ENCODE results near the gene APOO.

APOO gene

GRCh38 chrX:23857935-23858334, 49.8 kb downstream of the APOO start:
- FAIRE-seq: no peak

- FAIRE-seq: no peak
Observed at GRCh38 chrX:23857363-23857762, 50.4 kb downstream of the APOO start.

GRCh38 chrX:23855569-23855968, 52.2 kb downstream of the APOO start:
- no peak for FAIRE-seq

GRCh38 chrX:23854945-23855344, 52.8 kb downstream of the APOO start:
- FAIRE-seq: no peak

- no peak for FAIRE-seq
Observed at GRCh38 chrX:23854122-23854521, 53.6 kb downstream of the APOO start.

- FAIRE-seq: no peak
Observed at GRCh38 chrX:23851544-23851943, 56.2 kb downstream of the APOO start.

- FAIRE-seq: no peak
Observed at GRCh38 chrX:23849241-23849640, 58.5 kb downstream of the APOO start.

GRCh38 chrX:23845351-23845817, 62.4 kb downstream of the APOO start:
- FAIRE-seq: no peak

- peak; percentile 73 for FAIRE-seq
Observed at GRCh38 chrX:23844502-23845138, 63.1 kb downstream of the APOO start.

- FAIRE-seq: no peak
Observed at GRCh38 chrX:23841847-23842522, 65.8 kb downstream of the APOO start.

- no peak for FAIRE-seq
Observed at GRCh38 chrX:23840674-23841073, 67.1 kb downstream of the APOO start.

- FAIRE-seq: no peak
Observed at GRCh38 chrX:23838953-23839352, 68.8 kb downstream of the APOO start.

- FAIRE-seq: no peak
Observed at GRCh38 chrX:23832721-23833120, 75.0 kb downstream of the APOO start.

GRCh38 chrX:23828881-23829280, 78.9 kb downstream of the APOO start:
- no peak for FAIRE-seq

GRCh38 chrX:23826653-23827052, 81.1 kb downstream of the APOO start:
- FAIRE-seq: no peak

GRCh38 chrX:23826216-23826615, 81.5 kb downstream of the APOO start:
- no peak for FAIRE-seq

- FAIRE-seq: no peak
Observed at GRCh38 chrX:23825675-23826074, 82.1 kb downstream of the APOO start.

GRCh38 chrX:23822841-23823240, 84.9 kb downstream of the APOO start:
- FAIRE-seq: no peak

- peak; percentile 23 for FAIRE-seq
Observed at GRCh38 chrX:23822397-23822796, 85.3 kb downstream of the APOO start.

- no peak for FAIRE-seq
Observed at GRCh38 chrX:23821847-23822246, 85.9 kb downstream of the APOO start.

- no peak for FAIRE-seq
Observed at GRCh38 chrX:23820235-23820782, 87.4 kb downstream of the APOO start.

GRCh38 chrX:23819385-23820234, 88.1 kb downstream of the APOO start:
- FAIRE-seq: no peak

GRCh38 chrX:23817979-23818336, 89.8 kb downstream of the APOO start:
- FAIRE-seq: no peak

GRCh38 chrX:23816179-23816578, 91.6 kb downstream of the APOO start:
- FAIRE-seq: no peak

All from G401.6 (cell line).